Left ventricle myocardium superior (tissue), 1 donor: ENCODE measurements around the gene SEMG1. TPM values are rescaled to one million over a fixed set of nuclear protein-coding genes. Genes with fewer than 3 reads are reported as not detected.
A peak's percentile ranks its signal among the peaks of the same experiment; 100 is the strongest.

Source experiments
- ATAC-seq: fragments of 200-7000 bp; cut with Tn5 transposase; one replicate; pipeline ENCODE4 v1.9.1; 2020; ENCODE audit warnings: mild to moderate bottlenecking, moderate library complexity
- DNase-seq: peaks from one replicate; pipeline ENCODE4 v3.0.0-alpha.2; 2020
- intact Hi-C: fragments of 100-400 bp; cut with micrococcal nuclease; formaldehyde crosslinking; loops from one replicate; pipeline ENCODE4 v1.11.0; 2022
- total RNA-seq: library from RNA; stranded (reverse); fragmentation: NEBNext Ultra II Directional; extraction: Animal tissue kit (Norgen Biotek cat#: 25700); gene quantifications from one replicate; pipeline ENCODE4 v1.2.1, GENCODE V29; 2021
- donor health status: DM: no; HTN: yes; CAD: no; lungs with severe emphysema.

SEMG1 gene
- total RNA-seq, 1 donor from 2014 or later, result not detected

- no peak for ATAC-seq
- DNase-seq, result no peak
- intact Hi-C loops, result no loop called here
Observed at GRCh38 chr20:45218124-45218523, 11.3 kb downstream of the SEMG1 start.

DNA sequence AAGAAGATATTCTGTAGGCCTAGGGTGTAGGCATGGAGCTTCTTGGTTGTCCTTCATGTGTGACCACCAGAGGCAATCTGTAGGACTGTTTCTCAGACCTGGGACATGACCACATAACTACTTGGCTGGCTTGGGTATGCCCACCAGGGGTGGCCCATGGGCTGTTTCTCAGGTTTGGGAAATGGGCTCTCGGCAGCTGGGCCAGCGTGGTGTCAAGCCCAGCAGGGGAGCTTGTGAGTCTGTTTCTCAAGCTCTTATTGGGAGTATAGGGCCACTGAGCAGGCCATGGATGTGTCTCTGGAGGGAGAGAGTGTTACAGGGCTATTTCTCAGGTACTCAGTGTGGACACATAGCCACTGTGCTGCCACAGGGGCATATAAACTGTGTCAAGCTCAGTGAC, 11.8 kb downstream of the SEMG1 start:
- DNase-seq (no peak), ATAC-seq (no peak)
- intact Hi-C loops, result no loop called here

GRCh38 chr20:45221076-45221475, 14.2 kb downstream of the SEMG1 start, which contains the start of gene SEMG2:
Gene SEMG2 (plus strand): TSS chr20:45221373. CDS start chr20:45221390, 17 bp downstream.
- intact Hi-C loops, result no loop called here
- DNase-seq, result no peak
- ATAC-seq, result no peak

GRCh38 chr20:45223136-45223535, 16.3 kb downstream of the SEMG1 start:
- intact Hi-C loops, result no loop called here
- ATAC-seq (no peak), DNase-seq (no peak)

DNA sequence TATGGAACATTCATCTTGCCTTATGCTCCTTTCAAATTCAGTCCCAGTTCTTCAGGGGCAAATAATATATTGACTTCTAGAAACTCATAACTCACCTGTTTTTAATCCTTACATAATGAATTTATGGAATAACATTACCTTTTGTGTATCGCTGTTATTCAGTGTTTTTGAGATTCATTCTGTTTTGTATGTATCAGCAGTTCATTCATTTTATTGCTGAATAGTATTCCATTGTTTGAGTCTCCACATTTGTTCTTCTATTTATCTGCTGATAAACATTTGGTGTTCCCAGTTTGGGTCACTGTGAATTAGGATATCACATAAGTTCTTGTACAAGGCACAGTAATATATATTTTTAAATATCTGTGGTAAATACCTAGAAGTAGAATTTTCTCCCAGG, 19.5 kb downstream of the SEMG1 start:
- intact Hi-C loops, result no loop called here
- no peak for ATAC-seq
- DNase-seq, result no peak

DNA sequence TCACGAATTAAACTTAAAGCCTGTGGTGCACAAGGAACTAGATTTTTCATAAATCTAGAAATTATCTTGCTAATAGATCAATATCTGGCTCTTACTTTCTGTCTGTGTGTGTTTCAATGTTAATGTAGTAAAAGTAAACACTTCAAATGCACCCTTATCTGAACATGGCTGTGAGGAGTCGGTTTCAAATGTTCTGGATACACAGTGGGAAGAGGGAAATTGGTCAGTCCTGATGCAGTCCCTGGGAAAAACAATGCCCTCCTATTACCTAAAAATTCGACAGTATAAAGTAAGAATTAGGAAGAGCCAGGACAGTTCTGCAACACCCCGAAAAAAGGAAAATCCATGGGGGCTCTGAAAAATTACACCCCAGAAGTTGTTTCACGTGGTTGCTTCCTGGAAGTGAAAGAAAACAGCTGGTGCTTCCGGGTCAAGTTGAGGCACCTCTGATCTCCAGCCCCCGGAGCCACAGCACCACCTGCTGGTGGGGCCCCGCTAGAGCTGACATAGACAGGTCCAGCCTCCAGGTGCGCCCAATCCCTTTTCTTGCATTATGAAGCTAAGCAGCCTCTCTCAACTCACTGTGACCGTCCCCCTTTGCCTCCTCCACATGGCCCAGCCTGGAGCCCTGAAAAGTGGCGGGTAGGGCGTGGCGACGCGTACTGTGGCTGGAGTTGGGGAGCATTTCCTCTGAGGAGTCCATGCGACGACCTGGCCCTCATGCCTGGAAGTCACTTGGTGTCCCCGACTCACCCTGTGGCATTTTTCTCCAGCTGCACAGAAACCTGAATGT, 22.6 kb downstream of the SEMG1 start:
- intact Hi-C loops, result no loop called here
- DNase-seq, result no peak
- ATAC-seq, result no peak

DNA sequence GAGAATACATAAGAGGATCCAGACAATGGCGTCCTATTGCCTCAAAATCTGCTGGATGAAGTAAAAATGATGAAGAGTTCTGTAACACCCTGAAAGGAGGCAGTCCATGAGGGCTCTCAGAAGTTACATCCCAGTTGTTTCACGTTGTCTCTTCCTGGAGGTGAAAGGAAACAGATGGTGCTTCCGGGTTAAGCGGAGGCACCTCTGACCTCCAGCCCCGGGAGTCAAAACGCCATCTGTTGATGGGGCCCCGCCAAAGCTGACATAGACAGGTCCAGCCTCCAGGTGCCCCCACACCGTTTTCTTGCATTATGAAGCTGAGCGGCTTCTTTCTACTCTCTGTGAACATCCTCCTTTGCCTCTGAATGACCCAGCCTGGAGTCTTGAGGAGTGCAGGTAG, 23.8 kb downstream of the SEMG1 start:
- intact Hi-C loops, result no loop called here

DNA sequence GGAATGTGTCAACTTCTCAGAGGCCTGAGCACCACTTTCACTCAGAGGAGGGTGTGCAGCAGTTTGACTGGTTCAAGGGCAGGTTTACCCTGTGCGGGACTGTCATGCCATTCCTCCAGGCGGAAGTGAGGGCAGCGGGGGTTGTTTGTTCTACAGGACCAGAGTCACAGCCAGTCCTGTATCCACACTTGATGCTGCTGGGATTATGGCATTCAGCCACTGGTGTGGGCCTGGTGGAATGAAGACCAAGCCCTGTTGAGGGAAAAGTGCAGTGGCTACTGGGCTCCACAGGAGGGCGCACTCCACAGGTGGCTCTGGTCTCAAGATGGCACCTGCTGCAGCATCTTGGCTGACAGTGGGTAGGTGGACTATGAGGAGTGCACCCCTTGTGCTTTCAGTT, 29.2 kb downstream of the SEMG1 start:
- ATAC-seq (no peak), DNase-seq (no peak)
- intact Hi-C loops, result no loop called here

More for the DNA sequence above, 23.8 kb downstream of the SEMG1 start:
- no peak for DNase-seq
- no peak for ATAC-seq

DNA sequence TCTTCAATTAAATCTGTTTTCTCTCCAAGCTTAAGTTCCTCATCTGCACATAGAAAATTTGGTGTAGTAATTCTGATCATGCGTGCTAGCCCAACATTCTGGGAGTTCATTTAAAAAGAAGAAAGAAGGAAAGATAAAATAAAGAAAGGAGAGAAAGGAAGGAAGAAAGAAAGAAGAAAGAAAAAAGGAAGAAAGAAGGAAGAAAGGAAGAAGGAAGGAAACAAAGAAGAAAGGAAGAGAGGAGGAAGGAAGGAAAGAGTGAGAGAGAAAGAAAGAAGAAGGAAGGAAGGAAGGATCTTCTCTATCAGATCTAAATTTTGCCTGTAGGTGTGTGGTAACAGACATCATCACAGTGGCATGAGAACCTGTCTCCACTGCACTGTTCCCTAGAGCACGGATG, 31.3 kb downstream of the SEMG1 start:
- no peak for DNase-seq
- intact Hi-C loops, result no loop called here
- ATAC-seq, result no peak

DNA sequence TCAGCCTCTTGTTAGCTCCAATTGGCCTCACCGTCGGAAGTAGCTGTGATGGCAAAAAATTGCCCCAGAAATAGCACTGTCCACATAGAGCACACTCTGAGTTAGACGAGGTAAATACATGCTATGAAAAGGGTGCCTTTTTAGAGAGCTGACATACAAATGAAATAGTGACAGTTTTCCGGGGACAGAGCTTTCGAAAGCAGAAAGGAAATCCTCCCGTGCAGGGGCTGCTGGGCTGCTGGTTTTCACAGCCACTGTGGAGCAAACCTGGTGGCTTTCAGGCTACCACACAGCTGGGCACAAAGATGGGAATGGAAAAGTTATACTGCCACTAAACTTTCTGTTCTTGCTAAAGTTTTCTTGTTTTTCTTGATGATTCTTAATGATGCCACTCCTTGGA, 39.3 kb downstream of the SEMG1 start:
- DNase-seq (no peak), ATAC-seq (no peak)
- intact Hi-C loops, result no loop called here

- intact Hi-C loops, result no loop called here
Observed at GRCh38 chr20:45247865-45248264, 41.0 kb downstream of the SEMG1 start.

GRCh38 chr20:45248609-45249008, 41.8 kb downstream of the SEMG1 start:
- ATAC-seq (no peak), DNase-seq (no peak)
- intact Hi-C loops, result no loop called here

More at GRCh38 chr20:45247865-45248264, 41.0 kb downstream of the SEMG1 start:
- ATAC-seq (no peak), DNase-seq (no peak)

- intact Hi-C loops, result no loop called here
- no peak for ATAC-seq
Observed at GRCh38 chr20:45251884-45252560, 45.2 kb downstream of the SEMG1 start.

GRCh38 chr20:45253261-45253660, 46.4 kb downstream of the SEMG1 start:
- ATAC-seq (no peak), DNase-seq (no peak)
- intact Hi-C loops, result no loop called here

More at GRCh38 chr20:45251884-45252560, 45.2 kb downstream of the SEMG1 start:
- DNase-seq, result no peak

DNA sequence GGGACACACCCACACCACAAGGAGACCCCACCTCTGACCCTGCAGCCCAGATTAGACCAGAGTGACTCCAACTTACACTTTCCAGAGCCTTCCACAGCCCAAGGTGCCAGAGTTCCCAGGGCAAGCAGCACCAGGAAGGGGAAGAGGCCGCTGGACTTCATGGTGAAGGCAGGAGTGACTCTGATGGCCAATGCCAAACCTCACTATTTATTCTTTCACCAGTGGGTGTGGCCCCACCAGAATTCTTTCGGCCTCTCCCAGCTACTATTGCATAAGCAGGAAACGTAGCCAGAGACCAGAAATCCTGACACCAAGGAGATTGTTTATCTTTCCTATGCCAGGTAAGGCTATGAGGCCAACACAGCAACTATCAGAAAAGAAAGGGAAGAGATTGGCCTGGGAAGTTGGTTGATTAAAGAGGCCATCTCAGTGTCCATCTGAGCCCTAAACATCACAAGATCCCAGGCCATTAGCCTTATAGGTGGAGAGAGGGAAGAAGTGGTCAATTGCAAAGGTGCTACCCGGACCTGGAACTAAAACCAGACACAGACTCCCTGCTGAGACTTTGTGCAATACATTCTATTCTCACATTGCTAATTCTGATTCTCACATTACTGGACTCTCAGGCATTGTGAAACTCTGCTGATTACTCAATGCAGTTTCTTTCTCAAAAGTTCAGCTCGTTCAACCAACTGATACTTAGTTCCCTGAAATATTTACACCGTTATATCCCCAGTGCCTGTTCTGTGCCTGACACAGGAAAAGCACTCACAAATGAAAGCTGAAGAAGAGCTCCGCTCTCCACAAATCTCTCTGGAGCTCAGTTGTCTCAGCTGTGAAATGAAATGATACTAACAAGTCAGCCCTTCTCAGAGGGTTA, 47.8 kb downstream of the SEMG1 start, which contains the start of gene SLPI:
Gene SLPI (minus strand): TSS at position 182 of the 880 bp plus-strand sequence. CDS start 21 bp downstream, at position 161.
- intact Hi-C loops, result no loop called here
- ATAC-seq, result peak; percentile 56
- DNase-seq, result no peak

DNA sequence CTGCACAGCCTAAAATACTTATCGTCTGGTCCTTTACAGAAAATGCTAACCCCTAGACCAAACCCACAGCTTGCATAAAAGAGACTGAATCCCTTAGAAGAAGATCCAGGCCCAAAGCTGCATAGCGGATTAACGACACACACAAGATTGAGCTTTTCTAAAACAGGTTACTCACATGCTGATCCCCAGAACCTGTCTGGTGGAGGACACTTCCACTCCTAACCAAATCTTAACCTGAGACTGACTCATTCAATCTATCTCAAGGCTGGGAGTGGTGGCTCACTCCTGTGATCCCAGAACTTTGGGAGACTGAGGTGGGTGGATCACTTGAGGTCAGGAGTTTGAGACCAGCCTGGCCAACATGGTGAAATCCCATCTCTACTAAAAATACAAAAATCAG, 50.3 kb downstream of the SEMG1 start:
- DNase-seq, result no peak
- no peak for ATAC-seq
- intact Hi-C loops, result no loop called here

DNA sequence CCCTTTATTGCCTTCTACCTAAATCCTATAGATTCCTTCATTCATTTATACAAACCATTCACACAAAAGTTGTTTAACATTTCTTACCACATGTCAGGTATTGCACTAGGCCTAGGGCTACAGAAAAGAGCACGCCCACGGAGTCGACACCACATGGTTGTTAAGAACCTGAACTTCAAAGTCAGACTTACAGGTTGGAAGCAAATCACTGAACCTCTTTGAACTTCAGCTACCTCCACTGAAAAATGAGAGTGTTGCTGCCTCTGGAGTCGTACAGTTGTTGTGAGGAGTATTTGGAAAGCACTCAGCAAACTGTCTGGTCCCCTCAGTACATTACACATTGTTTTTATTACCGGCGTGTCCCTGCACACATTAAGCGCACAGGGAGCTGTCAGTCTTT, 50.9 kb downstream of the SEMG1 start:
- intact Hi-C loops, result no loop called here
- DNase-seq, result no peak
- ATAC-seq, result no peak

- intact Hi-C loops, result no loop called here
- no peak for DNase-seq
- ATAC-seq, result no peak
Observed at GRCh38 chr20:45258259-45258658, 51.4 kb downstream of the SEMG1 start.

DNA sequence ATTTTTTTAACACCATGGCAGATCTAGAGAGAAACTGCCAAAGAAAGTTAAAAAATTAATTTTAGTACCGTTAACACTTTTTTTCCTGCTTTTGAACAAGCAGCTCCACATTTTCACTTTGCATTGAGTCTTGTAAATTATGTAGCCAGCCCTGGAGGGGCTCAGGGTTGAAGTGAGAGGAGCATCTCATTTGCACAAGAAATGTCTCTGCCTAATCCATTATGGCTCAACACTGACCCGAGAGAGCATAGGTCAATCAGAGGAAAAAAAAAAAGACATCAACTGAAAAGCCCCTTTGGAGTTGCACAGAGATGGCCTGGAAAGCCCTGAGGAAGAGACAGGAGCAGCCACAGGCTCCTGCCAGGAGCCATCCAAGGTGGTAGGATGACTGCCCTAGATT, 51.8 kb downstream of the SEMG1 start:
- ATAC-seq (no peak), DNase-seq (no peak)
- intact Hi-C loops, result no loop called here
